Smooth muscle cell of the brain vasculature (primary cell): ENCODE measurements around the gene KCTD11.
"Not testable (repeated sequence)": the region's sequence is repeated elsewhere in the genome, so short reads cannot be mapped to it uniquely, and the experiment has no call there.

ENCODE experiments used
- DNase-seq: peaks from one replicate; pipeline ENCODE4 v3.0.0-alpha.2; 2012; ENCODE audit warnings: low read depth, low spot score

Gene KCTD11

DNA sequence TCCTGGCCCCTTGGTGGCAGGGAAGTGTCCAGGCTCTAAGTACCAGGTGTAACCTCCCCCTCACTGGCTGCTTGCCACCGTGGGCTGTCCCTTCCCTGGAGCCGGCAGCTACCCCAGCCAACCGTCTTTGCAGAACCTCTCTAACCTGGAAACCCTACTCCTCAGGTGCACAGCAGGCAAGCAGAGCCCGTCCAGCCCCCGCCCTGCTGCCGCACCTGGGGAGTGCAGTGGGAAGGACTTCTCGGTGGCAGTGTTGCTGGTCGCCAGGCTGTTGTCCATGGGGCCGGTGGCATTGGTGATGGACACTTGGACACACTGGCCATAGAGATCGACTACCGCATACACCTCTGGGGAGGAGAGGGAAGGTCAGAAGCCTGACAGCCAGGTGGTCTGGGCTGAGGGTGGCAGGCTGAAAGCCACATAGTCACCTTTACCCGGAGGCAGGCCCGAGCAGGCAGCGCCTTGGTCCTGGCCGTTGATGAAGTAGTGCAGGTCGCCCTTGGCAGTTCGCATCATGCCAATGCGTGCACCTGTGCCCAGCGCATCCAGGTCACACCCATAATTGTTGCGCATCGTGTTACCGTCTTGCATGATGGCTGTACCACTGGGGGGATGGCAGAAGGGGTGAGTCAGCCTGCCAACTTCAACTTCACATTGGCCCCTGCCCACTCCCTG lies 29.3 kb upstream of the KCTD11 start:
- no peak for DNase-seq

- DNase-seq = no peak
These were observed 28.1 kb upstream of the KCTD11 start for GRCh38 chr17:7323731-7324437.

GRCh38 chr17:7324438-7324779 lies 27.6 kb upstream of the KCTD11 start:
- no peak for DNase-seq

- no peak for DNase-seq
These were observed 26.9 kb upstream of the KCTD11 start for GRCh38 chr17:7325031-7325528.

DNA sequence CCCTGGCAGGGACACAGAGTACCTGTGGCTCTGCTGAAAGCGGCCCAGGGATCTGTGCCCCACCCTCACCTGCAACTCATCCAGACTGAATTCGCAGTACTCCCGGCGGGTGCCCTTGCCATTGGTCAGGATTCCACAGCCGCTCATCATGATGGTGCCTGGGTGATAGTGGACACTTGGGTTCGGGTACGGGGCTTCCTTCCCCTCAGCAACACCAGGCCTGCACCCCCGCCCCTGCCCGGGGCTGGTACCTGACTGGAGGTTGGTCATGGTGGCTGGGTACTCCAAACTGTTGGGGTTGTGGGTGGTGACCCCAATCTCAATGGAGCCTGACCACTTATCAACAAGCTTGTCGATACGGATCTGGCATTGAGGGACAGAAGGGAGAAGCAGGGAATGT lies 25.8 kb upstream of the KCTD11 start:
- no peak for DNase-seq

GRCh38 chr17:7327056-7327455 lies 24.9 kb upstream of the KCTD11 start:
- no peak for DNase-seq

- DNase-seq = no peak
These were observed 24.5 kb upstream of the KCTD11 start for GRCh38 chr17:7327501-7327900.

DNA sequence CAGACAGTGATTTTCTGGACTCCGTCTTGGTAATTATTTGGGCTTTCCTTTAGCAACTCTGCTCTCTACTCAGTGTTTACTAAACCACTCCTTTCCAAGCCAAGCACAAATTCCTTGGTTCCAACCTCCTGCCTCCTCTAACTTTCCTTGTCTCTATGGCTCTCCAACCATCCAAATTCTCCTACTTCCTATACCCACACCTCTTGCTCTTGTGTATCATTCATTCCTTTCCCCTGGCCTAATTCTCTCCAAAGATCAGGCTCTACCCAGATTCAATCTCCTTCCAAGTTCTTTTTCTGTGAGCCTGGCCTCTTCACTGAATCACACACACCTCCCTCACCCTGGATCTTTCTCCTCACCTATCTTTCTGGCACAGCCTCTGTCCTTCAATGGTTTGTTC lies 24.0 kb upstream of the KCTD11 start:
- no peak for DNase-seq

GRCh38 chr17:7328840-7329373 lies 23.1 kb upstream of the KCTD11 start, which contains the start of gene NEURL4:
Gene NEURL4 (minus strand): TSS chr17:7329335. CDS start chr17:7329312, 23 bp downstream.
- DNase-seq = no peak

DNA sequence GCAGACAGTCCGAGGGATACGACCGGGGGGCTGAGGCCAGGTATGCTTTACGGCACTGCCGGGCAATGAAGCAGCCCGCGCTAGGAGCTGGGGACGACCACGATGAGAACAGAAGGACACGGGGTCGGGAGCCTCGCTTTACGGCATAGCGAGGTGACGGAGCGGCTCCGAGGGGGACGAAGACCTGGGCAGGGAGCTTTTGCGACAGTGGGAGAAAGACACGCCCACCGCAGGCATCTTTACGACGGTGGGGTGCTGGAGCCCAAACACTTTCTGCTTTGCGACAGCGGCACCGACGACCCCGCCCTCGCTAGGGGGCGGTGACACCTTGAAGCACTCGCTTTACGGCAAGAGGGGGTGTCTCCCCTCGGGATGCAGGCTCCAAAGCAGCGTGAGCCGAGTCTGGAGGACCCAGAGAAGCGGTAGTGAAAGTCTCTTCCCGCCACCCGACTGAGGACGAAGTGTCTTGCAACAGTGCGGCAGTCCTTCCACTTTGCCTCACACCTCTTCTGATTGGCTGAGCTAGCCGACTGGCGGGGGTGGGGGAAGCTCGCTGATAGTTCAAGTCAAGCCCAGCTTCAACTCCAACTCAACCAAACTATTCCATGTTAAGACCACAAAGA lies 22.5 kb upstream of the KCTD11 start:
- peak; percentile 98 for DNase-seq

- peak; percentile 57 for DNase-seq
These were observed 21.8 kb upstream of the KCTD11 start for GRCh38 chr17:7329997-7330637.

DNA sequence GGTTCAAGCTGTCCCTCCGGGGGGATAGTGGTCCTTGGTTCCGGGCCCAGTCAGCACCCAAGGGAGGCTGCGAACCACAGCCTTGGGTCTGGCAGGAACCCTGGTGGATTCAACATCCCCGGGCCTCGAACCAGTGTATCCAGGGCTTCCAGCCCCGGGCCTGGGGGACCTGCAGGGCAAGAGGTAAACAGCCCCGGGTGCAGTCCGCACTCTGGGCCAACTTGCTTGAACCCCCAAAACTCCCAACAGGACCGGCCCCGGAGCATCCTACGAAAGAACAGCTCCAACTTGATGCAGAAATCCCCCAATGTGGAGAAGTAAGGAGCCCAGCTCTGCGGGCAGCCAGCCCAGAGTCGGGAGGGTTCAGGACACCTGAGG lies 21.3 kb upstream of the KCTD11 start:
- no peak for DNase-seq

DNA sequence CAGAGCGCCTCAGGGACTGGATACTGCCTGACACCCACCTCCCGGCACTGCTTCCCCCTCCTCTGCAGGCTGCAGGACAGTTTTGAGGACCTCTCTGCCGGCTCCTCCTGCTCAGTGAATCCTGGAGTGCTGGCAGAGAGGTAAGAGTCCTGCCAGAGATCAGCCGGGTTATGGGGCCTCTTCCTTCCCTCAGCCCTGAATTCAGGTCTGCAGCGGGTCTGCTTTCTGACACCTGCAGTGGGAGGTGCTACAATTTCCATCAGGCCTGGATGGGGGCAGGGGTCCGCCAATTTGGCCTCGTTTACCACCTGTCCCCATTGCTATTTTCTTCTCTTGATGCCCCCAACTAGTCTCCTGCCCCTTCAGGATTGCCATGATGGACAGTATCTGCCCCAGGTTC lies 19.9 kb upstream of the KCTD11 start:
- no peak for DNase-seq

DNA sequence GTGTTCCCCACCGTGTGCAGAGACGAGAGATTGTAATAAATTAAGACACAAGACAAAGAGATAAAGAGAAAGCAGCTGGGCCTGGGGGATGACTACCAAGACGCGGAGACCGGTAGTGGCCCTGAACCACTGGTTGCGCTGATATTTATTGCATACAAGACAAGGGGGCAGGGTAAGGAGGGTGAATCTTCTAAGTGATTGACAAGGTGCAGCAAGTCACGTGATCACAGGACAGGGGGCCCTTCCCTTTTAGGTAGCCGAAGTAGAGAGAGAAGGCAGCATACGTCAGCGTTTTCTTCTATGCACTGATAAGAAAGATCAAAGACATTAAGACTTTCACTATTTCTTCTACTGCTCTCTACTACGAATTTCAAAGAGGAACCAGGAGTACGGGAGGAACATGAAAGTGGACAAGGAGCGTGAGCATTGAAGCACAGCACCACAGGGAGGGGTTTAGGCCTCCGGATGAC lies 19.3 kb upstream of the KCTD11 start:
- DNase-seq = not testable (repeated sequence)

DNA sequence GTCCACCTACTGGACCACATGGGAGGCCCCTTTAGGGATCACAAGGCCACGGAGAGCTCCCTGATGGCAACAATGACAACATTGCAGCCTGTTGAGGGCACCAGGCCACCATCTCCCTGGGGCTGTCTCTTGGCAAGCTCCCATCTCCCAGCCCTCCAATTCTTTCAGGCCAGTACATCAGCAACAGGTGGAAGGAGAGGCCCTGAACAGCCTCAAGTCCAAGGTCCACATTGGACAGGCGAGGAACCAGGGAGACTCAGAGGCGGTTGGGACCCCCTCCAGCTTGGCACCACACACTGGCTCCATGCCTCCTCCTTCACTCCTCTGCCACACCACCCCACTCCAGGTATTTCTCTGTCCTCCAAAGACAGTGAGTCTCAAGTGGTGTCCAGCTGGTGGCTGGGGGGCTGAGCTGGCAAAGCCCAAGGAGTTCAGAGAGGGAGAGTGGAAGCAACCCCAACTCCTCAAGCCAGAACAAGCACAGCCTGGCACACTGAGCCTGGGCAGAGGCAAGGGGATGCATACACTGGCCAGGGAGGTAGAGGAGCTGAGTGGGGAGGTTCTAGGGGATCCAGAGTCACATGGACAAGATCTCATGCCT lies 16.9 kb upstream of the KCTD11 start:
- DNase-seq = no peak

- not testable (repeated sequence) for DNase-seq
These were observed 16.2 kb upstream of the KCTD11 start for GRCh38 chr17:7335765-7336164.

DNA sequence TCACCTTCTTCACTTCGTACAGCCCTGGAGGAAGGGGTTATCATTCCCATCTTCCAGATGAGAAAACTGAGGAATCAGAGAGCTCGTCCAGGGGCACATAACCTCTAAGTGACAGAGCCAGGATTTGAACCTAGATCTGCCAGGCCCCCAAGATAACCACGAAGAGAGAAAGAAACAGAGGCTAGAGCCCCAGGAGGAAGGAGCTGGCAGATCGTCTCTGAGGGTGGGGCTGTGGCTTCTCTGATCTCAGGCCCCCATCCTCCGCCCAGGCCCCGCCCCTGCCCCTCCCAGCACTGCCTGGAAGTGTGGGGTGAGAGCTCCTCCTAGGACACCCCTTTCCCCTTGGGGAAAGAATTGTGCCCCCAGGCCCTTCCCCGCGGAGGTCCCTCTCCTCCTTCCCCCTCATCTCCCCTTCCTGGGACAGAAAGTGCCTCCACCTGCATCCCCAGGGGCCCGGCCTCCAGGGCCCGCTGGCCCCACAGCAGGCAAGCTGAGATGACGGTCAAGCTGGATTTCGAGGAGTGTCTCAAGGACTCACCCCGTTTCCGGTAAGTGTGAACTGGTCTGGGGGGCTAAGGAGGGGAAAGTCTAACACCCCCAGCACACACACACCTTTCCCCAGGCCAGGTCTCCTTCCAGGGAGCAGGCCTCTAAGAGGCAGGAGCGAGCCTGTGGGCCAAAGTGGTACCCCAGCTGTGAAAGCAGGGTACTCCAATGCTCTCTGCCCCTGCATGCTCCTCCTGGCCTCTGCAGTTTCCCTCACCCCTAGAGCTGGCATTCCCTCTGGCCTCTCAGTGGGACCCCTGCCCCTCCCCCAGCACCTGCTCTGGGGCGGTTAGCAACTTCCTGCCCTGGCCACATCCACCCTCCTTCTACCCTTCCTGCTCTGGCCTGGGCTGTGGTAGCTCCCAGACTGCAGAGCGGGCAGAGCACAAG lies 15.5 kb upstream of the KCTD11 start, which contains the start of gene ACAP1:
ACAP1 (plus strand) TSS at position 290 of the 936 bp plus-strand sequence; CDS start at position 496, 206 bp downstream.
- DNase-seq = no peak

DNA sequence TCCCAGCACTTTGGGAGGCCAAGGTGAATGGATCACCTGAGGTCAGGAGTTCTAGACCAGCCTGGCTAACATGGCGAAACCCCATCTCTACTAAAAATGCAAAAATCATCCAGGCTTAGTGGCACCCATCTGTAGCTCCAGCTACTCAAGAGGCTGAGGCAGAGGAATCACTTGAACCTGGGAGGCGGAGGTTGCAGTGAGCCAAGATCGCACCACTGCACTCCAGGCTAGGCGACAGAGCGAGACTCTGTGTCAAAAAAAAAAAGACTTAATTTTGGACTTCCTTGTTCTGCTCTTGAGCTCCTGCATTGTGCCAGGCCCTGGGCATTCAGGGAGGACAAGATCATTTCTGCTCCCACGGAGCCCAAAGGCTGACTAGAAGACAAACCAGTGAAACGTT lies 14.4 kb upstream of the KCTD11 start:
- not testable (repeated sequence) for DNase-seq

GRCh38 chr17:7340179-7340578 lies 11.8 kb upstream of the KCTD11 start:
- no peak for DNase-seq

- no peak for DNase-seq
These were observed 10.1 kb upstream of the KCTD11 start for GRCh38 chr17:7341842-7342241.
